ENCODE measurements around the gene ASF1B. TPM values are rescaled to one million over a fixed set of nuclear protein-coding genes. Genes with fewer than 3 reads are reported as not detected.
"Not testable (repeated sequence)": the region's sequence is repeated elsewhere in the genome, so short reads cannot be mapped to it uniquely, and the experiment has no call there.

The ASF1B gene
- polyA plus RNA-seq, 1 donor = 8.6 TPM

GRCh38 chr19:14159059-14159458 is 22.7 kb upstream of the ASF1B start:
- DNase-seq = no peak

DNA sequence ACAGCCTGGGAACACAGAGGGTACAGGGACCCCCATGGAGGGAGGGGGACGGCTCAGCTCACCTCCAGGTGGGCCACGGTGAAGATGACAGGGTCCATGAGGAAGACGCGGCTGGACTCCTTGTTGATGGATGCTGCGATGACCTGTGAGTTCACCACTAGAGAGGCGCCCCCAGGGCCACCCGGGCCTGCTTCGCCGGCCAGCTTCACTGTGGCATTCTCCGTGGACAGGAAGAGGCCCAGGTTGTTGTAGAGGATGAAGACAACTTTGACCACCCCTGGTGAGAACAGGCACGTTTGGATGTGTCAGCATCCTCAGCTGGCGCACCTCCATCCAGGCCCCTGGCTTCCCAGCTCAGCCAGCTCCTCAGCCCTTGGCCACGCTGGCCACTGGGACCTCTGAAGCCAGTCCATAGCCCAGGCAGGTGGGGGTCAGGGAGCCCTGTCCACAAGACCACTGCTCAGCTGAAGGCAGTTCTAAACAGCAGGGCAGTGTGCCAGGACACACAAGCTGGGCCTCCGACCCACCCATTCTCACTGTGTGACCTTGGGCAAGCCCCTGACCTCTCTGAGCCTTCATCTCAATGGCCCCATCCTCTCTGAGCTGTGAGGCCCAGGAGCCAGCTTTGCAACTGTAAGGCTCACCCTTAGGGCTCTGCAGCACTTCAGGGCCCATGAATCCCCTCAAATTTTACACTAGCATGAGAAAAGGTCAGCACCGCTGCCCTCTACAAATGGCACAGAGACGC is 22.1 kb upstream of the ASF1B start:
- DNase-seq = no peak

GRCh38 chr19:14156971-14157717 is 20.8 kb upstream of the ASF1B start:
- DNase-seq = no peak

DNA sequence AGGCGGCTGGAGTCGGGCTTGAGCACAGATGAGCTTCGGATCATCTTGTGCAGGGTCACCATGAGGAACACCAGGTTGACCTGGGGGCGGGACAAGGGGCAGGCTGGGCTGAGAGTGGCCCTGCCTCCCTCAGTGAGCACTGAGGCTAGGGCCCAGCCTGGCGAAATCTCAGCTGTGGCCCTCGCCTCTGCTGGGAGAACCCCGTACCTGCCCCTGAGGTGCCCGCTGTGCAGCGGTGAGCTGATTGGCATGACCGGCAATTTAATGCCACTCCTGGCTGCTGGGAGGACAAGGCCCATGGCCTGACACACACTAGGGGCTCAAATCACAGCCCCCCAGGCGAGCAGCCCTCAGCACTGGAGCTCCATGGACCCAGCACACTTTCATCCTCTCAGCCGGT is 19.7 kb upstream of the ASF1B start:
- DNase-seq = no peak

GRCh38 chr19:14155371-14155770 is 19.0 kb upstream of the ASF1B start:
- DNase-seq = no peak

GRCh38 chr19:14152713-14153112 is 16.3 kb upstream of the ASF1B start:
- DNase-seq = no peak

DNA sequence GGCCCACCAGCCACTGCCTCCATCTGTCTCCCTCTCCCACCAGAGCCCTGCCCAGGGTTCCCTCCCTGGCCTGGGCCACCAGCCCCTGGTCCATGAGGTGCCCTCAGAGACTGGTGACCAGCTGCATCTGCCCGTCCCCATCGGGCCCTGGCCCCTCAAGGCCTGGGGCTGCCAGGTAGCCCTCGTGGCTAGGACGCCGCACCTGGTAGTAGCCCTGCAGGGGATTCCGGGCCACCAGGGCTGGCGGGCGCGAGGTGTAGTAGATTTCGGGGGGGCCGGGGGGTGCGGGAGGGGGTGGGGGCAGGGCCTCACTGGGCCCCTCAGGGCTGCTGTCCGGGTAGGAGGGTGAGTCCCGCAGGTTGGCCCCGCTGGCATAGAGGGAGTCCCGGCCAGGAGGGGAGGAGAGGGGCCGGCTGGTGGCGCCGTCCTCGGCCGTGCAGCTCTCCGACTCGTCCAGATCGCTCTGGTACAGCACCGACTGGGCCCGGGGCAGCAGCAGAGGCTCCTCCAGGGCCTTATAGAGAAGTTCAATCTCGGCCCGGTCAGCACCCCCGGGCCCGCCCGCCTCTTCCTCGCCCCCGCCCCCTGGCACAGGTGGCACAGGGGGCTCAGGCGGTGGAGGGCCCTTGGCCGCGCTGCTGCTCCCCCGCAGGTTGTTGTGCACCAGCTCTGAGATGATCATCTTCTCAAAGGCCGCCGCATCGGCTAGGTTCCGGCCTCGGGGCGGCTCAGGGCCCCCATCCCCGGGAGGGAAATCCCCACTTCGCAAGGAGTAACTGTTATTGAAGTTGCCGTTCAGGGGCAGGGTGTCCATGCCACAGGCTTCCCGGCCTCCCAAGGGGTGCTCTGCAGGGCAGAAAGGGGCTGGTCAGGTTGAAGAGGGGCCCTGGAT is 14.6 kb upstream of the ASF1B start:
- DNase-seq = no peak

- no peak for DNase-seq
These were observed 13.8 kb upstream of the ASF1B start for GRCh38 chr19:14150041-14150769.

GRCh38 chr19:14149509-14149994 is 13.2 kb upstream of the ASF1B start:
- peak; percentile 89 for DNase-seq

DNA sequence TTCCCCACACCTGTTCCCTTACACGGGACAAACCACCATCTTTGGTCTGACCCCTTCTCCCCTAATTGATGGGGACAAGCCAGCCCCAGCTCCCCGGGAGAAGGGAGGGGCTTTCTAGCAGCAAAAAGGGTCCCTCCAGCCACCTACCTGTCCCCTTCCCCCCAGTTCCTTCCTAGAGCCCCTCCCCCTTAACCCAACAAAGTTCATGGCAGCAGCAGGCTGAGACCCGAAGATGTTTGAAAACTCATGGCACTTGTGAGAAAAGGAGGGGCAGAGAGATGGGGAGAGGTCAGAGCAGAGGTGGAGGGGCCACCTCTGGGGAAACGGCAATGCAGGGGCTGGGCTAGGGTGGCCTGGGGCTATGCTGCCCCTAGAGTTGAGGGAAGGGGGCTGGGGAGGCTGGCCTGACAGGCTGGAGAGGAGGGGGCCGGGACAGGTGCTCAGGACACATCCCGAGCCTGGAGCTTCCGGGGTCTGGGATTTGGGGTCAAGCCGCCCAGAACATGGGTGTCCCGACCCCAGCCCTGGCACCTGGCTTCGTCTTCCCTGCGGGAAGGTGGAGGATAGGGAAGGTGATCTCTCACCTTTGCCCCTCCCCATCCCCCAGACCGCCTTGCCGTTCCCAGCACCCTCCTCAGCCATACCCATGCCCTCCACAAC is 12.5 kb upstream of the ASF1B start:
- no peak for DNase-seq

DNA sequence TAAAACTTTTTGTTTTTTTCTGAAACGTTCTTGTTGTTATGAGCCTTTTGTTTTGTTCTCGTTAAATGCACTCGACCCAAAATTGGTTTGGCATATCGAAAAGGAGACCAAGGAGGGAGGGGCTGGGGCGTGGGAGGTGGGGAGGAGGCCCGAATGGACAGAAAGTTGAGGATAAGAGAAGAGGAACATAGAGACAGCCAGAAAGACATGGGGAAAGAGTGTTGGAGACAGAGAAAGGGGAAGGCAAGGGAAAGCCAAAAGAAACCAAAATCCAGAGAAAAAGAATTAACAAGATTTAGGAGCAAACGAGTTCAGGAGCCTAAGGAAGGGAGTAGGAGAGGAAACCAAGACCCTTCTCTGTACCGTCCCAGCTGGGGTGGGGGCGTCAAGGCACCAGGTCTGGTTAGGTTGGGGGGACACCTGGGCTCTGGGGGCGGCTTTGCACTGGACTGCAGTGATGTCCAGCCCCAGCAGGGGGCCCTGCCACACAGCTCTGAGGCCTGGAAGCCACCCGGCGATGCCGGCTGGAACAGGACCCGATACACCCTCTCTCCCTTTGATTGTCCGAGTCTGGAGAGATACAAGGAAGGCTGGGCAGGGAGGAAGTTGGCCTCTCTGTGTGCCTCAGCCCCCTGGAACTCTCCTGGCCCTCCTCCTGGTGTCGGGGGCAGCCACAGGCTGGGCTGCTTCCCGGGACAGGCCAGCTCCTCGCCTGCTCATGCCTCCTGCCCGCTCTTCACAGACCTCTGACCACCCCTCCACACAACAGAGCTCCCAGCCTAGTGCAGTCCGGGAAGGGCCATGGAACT is 11.6 kb upstream of the ASF1B start:
- DNase-seq = peak; percentile 81

- no peak for DNase-seq
These were observed 10.4 kb upstream of the ASF1B start for GRCh38 chr19:14146789-14147216.

GRCh38 chr19:14146169-14146568 is 9.8 kb upstream of the ASF1B start:
- DNase-seq = not testable (repeated sequence)

DNA sequence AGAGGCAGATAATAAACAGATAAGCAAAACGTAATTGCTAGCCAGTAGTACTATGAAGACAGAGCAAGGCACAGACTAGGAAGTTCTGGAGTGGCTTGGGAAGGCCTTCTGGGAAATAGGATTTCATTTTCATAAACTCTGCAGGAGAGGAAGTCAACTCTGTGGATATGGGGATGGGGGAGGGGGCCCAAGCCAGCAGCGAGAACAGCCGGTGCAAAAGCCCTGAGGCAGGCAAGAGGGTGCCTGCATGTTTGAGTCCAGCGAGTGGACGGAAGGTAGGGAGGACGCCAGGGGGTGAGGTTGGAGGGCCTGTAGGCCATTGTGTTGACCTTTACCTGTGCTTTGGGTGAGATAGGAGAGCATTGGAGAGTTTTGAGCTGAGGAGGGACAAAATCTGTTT is 9.0 kb upstream of the ASF1B start:
- no peak for DNase-seq

DNA sequence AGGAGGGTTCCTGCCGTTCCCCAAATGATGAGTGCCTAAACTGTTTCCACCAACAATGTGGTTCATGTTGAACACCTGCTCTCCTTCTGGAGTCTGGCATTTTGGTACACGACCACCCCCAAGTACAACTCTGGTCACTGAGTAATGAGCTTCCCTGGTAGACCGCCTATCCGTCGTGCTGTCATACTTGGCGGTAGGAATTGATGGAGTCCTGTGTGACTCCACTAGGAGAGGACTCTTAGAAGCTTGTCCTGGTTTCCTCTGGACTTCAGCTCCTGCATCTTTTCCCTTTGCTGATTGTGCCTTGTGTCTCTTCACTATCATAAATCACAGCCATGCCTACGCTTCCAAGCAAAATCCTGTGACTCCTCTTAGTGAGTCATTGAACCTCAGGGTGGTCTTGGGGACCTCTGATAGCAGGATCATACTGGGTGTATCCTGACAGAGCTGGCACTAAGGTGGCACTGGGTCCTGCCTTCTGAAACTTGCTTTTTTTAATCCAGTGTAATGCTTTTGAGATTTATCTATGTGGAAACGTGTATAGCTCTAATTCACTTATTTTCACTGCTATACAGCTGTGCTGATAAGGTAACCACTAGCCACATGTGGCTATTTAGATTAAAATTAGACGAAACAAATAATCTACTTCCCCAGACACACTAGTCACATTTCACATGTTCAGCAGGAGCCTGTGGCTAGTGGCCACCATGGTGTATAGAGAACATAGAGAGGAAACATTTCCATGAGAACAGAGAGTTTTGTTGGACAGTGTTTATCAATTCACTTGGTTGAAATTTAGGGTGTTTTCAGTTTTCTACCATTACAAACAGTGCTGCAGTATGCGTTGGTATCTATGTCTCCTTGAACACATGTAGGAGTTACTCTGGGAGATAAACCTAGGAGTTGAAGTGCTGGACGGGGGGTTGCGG is 6.1 kb upstream of the ASF1B start:
- no peak for DNase-seq

DNA sequence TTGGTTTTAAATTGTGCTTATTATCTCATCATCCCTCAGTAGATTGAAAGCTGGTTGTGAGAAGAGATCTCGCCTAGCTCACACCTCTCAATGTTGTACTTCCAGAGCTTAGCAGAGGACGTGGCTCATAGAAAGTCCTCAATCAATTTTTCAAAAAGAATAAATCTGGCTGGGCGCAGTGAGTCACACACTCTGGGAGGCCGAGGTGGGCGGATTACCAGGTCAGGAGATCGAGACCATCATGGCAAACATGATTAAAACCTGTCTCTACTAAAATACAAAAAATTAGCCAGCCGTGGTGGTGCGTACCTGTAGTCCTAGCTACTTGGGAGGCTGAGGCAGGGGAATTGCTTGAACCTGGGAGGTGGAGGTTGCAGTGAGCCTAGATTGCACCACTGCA is 4.7 kb upstream of the ASF1B start:
- DNase-seq = no peak

DNA sequence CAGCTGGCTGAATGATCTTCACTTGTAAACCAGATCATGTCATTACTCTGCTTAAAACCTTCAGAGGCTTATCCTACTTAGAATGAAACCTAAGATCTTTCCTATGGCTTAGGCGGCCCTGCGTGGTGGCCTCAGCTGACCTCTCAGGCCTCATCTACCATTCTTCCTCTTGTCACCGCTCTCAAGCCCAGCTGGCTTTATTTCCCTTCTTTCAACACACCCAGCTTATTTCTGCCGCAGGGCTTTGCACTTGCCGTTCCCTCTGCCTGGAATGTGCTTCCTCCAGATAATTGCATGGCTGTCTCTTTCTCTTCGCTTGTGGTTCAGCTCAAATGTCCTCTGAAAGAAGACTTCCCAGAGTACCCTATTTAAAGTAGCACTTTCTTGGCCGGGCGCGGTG is 3.6 kb upstream of the ASF1B start:
- DNase-seq = no peak

DNA sequence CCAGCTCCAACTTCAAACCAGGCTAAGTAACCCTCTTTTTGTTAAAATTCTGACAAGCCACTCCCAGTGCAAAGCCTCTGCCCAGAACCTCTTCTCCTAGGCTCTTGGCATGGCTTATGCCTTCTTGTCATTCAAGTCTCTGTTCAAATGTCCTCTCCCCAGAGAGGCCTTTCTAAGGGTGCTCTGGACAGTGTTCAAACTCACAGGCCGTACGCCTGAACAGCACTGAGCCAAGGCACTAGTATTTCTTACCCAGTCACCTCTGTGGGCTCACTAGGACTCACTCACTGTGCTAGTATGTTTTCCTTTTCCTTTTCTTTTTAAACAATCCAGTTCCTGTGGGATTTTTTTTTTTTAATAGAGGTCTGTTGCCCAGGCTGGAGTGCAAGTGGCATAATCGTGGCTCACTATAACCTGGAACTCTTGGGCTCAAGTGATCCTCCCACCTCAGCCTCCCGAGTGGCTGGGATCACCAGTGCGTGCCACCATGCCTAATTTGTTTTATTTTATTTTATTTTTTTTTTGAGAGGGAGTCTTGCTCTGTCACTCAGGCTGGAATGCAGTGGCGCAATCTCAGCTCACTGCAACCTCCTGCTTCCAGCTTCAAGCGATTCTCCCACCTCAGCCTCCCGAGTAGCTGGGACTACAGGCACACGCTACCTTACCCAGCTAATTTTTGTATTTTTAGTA is 2.3 kb upstream of the ASF1B start:
- DNase-seq = no peak

- DNase-seq = no peak
These were observed 342 bp downstream of the ASF1B start for GRCh38 chr19:14135985-14136508.

All from hindlimb muscle (tissue), 1 donor.